CD14-positive monocyte (primary cell): ENCODE results near the gene ACP3. TPM values are rescaled to one million over a fixed set of nuclear protein-coding genes. Genes with fewer than 3 reads are reported as not detected.
A peak's percentile ranks its signal among the peaks of the same experiment; 100 is the strongest.

Source experiments
- DNase-seq, 3 donors: peaks; one replicate each; pipeline ENCODE4 v3.0.0-alpha.2; 2011 to 2022
- H2AFZ ChIP-seq: 2 replicates; pipeline ENCODE4 v1.6.0; 2012; ENCODE audit warnings: mild to moderate bottlenecking, low read depth, low read length, inconsistent platforms; ENCODE audit not compliant: insufficient read depth, poor library complexity, severe bottlenecking
- H3K27ac ChIP-seq, 2 donors: 1 replicate in 1 of 2; 2 replicates in 1 of 2; pipeline ENCODE4 v1.5.1; 2012 to 2013; ENCODE audit warnings: low read length in 2 of 2, control low read depth in 1 of 2, inconsistent platforms in 1 of 2, low read depth in 1 of 2, mild to moderate bottlenecking in 1 of 2
- H3K27me3 ChIP-seq, 2 donors: one replicate each; pipeline versions ENCODE4 v1.6.0 to v1.6.1; 2011 to 2013; ENCODE audit warnings: low read length in 2 of 2; ENCODE audit not compliant: control insufficient read depth in 2 of 2, insufficient read depth in 2 of 2
- H3K36me3 ChIP-seq, 2 donors: replicated peaks in 1 of 2; 1 replicate in 1 of 2; 2 replicates in 1 of 2; pipeline versions ENCODE4 v1.5.1 to v1.6.1; 2012 to 2013; ENCODE audit warnings: low read length in 2 of 2, control low read depth in 1 of 2, inconsistent platforms in 1 of 2, mild to moderate bottlenecking in 1 of 2; ENCODE audit not compliant: insufficient read depth in 2 of 2, control insufficient read depth in 1 of 2
- H3K4me1 ChIP-seq, 2 donors: 1 replicate in 1 of 2; 2 replicates in 1 of 2; pipeline versions ENCODE4 v1.5.1 to v1.6.1; 2012 to 2013; ENCODE audit warnings: low read length in 2 of 2, control low read depth in 1 of 2, inconsistent platforms in 1 of 2, mild to moderate bottlenecking in 1 of 2, moderate library complexity in 1 of 2; ENCODE audit not compliant: insufficient read depth in 2 of 2, control insufficient read depth in 1 of 2
- H3K4me2 ChIP-seq: replicated peaks from 2 replicates; pipeline ENCODE3; 2012; ENCODE audit warnings: low read length, moderate library complexity, mild to moderate bottlenecking; ENCODE audit not compliant: poor library complexity, severe bottlenecking; ENCODE audit errors: extremely low read depth
- H3K4me3 ChIP-seq, 3 experiments: fragments of 200-600 bp in 1 of 3; sonication (generic) in 1 of 3; replicated peaks in 1 of 3; 1 replicate in 2 of 3; 2 replicates in 1 of 3; pipeline ENCODE4 v1.5.1; 2011 to 2013; ENCODE audit warnings: low read length in 3 of 3, mild to moderate bottlenecking in 3 of 3, control low read depth in 2 of 3, low read depth in 2 of 3, inconsistent platforms in 1 of 3, moderate library complexity in 1 of 3
- H3K79me2 ChIP-seq: 2 replicates; pipeline ENCODE4 v1.6.0; 2012; ENCODE audit warnings: mild to moderate bottlenecking, control low read depth, inconsistent platforms, low read length, moderate library complexity; ENCODE audit not compliant: insufficient read depth
- H3K9ac ChIP-seq: 2 replicates; pipeline ENCODE4 v1.6.0; 2017; ENCODE audit warnings: low read length, mild to moderate bottlenecking; ENCODE audit not compliant: insufficient read depth, poor library complexity, severe bottlenecking
- H3K9me3 ChIP-seq, 2 donors: replicated peaks in 1 of 2; 1 replicate in 1 of 2; 2 replicates in 1 of 2; pipeline versions ENCODE4 v1.5.1 to v1.6.1; 2012 to 2013; ENCODE audit warnings: low read length in 2 of 2, control low read depth in 1 of 2; ENCODE audit not compliant: control insufficient read depth in 1 of 2, insufficient read depth in 1 of 2
- H4K20me1 ChIP-seq: 2 replicates; pipeline ENCODE4 v1.6.0; 2012; ENCODE audit warnings: mild to moderate bottlenecking, low read length, control low read depth, moderate library complexity; ENCODE audit not compliant: insufficient read depth
- H3K27ac Mint-ChIP-seq, 7 donors: one replicate each; pipeline ENCODE4 v1.8.0; 2020; ENCODE audit warnings: mild to moderate bottlenecking in 7 of 7, mixed read lengths in 7 of 7, moderate library complexity in 6 of 7, inconsistent platforms in 2 of 7
- H3K27me3 Mint-ChIP-seq, 3 donors: one replicate each; pipeline ENCODE4 v1.8.0; 2021 to 2022; ENCODE audit warnings: low read depth in 3 of 3, mild to moderate bottlenecking in 3 of 3, mixed read lengths in 3 of 3, moderate library complexity in 3 of 3, inconsistent platforms in 1 of 3
- H3K36me3 Mint-ChIP-seq, 2 donors: one replicate each; pipeline ENCODE4 v1.8.0; 2020; ENCODE audit warnings: mixed read lengths in 2 of 2, inconsistent platforms in 1 of 2, mild to moderate bottlenecking in 1 of 2
- H3K4me1 Mint-ChIP-seq: one replicate; pipeline ENCODE4 v1.8.0; 2020; ENCODE audit warnings: mild to moderate bottlenecking, mixed read lengths
- H3K4me3 Mint-ChIP-seq, 2 donors: one replicate each; pipeline ENCODE4 v1.8.0; 2020; ENCODE audit warnings: mild to moderate bottlenecking in 2 of 2, mixed read lengths in 2 of 2, moderate library complexity in 1 of 2
- H3K9me3 Mint-ChIP-seq, 7 donors: one replicate each; pipeline ENCODE4 v1.8.0; 2020 to 2022; ENCODE audit warnings: mixed read lengths in 7 of 7, mild to moderate bottlenecking in 6 of 7, moderate library complexity in 6 of 7, inconsistent platforms in 2 of 7
- WGBS: methylation state at CpG from one replicate; pipeline ENCODE4 v1.1.5; 2013; ENCODE audit warnings: missing lambda C conversion rate; ENCODE audit not compliant: insufficient coverage; 5-methylcytosine and 5-hydroxymethylcytosine counted together
- intact Hi-C, 2 donors: fragments of 100-400 bp; cut with micrococcal nuclease; formaldehyde crosslinking; loops; one replicate each; pipeline versions ENCODE4 v1.15.0 to v1.15.1; 2023
- polyA minus RNA-seq: library from RNA; depleted of rRNA, polyadenylated mRNA; stranded (reverse); fragments of >200 nt; gene quantifications from 2 replicates; pipeline ENCODE4 v1.2.3, GENCODE V29; 2012
- polyA plus RNA-seq, 3 donors: library from polyadenylated mRNA; depleted of rRNA in 1 of 3; unstranded in 2 of 3; stranded (reverse) in 1 of 3; fragments of 300-500 nt in 2 of 3; fragments of >200 nt in 1 of 3; fragmentation: Illumina TruSeq in 2 of 3; gene quantifications; 1 replicate in 2 of 3; 2 replicates in 1 of 3; pipeline ENCODE4 v1.2.3, GENCODE V29; 2012 to 2021
- total RNA-seq, 12 experiments: library from RNA in 1 of 12; stranded (reverse) in 1 of 12; fragments of 120-200 nt in 1 of 12; gene quantifications; one replicate each; pipeline ENCODE4 v1.2.4 and lab custom pipeline; 2013 to 2026; ENCODE audit warnings: mixed read lengths in 6 of 12, inconsistent platforms in 1 of 12
- TF ChIP-seq, protein P1 (sequence below): fragments of 200-600 bp; IDR thresholded peaks from one replicate; pipeline ENCODE4 v1.8.0; 2022; ENCODE audit warnings: antibody characterized with exemption, mild to moderate bottlenecking

ACP3 gene, protein sequence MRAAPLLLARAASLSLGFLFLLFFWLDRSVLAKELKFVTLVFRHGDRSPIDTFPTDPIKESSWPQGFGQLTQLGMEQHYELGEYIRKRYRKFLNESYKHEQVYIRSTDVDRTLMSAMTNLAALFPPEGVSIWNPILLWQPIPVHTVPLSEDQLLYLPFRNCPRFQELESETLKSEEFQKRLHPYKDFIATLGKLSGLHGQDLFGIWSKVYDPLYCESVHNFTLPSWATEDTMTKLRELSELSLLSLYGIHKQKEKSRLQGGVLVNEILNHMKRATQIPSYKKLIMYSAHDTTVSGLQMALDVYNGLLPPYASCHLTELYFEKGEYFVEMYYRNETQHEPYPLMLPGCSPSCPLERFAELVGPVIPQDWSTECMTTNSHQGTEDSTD
- total RNA-seq (2013), result 48.6 TPM
- polyA plus RNA-seq, result 10 to 100 TPM; 33.9 to 55.6 (median 44.0) TPM
- 32.6 and 45.2 TPM in 2 replicates for polyA minus RNA-seq
- 3.5 to 46.0 (median 27.7) reads per million in 11 experiments for total RNA-seq (lab: John Stamatoyannopoulos, UW)

DNA sequence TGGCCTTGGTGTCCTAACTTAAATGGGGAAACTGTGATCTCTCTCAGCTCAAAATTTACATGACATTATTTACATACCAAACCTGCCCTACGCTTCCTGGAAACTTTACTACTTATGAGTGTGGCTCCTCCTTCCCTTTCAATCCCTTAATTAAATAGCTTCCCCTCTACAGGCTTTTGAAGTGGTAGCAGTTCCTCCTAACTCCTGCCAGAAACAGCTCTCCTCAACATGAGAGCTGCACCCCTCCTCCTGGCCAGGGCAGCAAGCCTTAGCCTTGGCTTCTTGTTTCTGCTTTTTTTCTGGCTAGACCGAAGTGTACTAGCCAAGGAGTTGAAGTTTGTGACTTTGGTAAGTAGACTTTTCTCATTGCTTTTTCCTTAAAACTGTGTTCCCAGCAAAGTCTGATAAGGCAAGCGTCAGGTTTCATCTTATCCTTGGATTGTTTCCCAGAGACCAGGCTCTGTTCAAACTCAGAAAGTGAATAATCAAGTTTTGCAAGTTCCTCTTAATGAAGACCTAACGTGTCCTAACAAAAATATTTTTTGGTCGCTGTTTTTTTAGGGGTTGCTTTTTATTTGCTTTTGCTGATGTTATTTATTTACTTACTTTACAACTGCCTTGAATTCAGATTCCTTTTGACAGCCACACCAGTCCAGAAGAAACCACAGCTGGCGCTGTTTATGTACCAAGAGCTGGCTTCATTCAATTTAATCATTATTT is at the start of gene ACP3:
ACP3 (plus strand) TSS at position 179 of the 720 bp plus-strand sequence; CDS start at position 229, 50 bp downstream.
- no peaks in the 10 kb centered on the region for H3K9me3 ChIP-seq
- Mint-ChIP-seq H3K4me1 (peaks cover 64% of the 10 kb centered on the region), H3K4me3 (peak within 1 kb of the TSS; percentile 84 to 94), H3K27me3 (no peaks in the 10 kb centered on the region), H3K27ac (peak within 1 kb of the TSS; percentile 93 to 95 (median 93)), H3K36me3 (peaks cover 11 to 19% of the 10 kb centered on the region in 2 donors), H3K9me3 (peaks cover 0 to 5% (median 0%) of the 10 kb centered on the region in 7 donors)
- DNase-seq, result peak; percentile 81 to 87 (median 81)
- peaks cover 50% of the 10 kb centered on the region for H3K79me2 ChIP-seq
- peak within 1 kb of the TSS; percentile 70 to 88 for H3K27ac ChIP-seq
- H4K20me1 ChIP-seq, result peaks cover 28% of the 10 kb centered on the region
- H2AFZ ChIP-seq, result peak within 1 kb of the TSS; percentile 64
- peaks cover 35 to 56% of the 10 kb centered on the region in 2 donors for H3K4me1 ChIP-seq
- H3K36me3 ChIP-seq, result peaks cover 1 to 3% of the 10 kb centered on the region in 2 donors
- 11% methylated on average over 3 of the region's 6 CpGs for WGBS
- TF ChIP-seq, protein P1, sequence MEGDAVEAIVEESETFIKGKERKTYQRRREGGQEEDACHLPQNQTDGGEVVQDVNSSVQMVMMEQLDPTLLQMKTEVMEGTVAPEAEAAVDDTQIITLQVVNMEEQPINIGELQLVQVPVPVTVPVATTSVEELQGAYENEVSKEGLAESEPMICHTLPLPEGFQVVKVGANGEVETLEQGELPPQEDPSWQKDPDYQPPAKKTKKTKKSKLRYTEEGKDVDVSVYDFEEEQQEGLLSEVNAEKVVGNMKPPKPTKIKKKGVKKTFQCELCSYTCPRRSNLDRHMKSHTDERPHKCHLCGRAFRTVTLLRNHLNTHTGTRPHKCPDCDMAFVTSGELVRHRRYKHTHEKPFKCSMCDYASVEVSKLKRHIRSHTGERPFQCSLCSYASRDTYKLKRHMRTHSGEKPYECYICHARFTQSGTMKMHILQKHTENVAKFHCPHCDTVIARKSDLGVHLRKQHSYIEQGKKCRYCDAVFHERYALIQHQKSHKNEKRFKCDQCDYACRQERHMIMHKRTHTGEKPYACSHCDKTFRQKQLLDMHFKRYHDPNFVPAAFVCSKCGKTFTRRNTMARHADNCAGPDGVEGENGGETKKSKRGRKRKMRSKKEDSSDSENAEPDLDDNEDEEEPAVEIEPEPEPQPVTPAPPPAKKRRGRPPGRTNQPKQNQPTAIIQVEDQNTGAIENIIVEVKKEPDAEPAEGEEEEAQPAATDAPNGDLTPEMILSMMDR, result no peak
- intact Hi-C loops, result loop anchor here in 1 of 2 donors (5.0 to 10.0 kb wide), 2 partner anchors 35 to 53 kb away; no protein-coding TSS in a partner anchor
- peak within 1 kb of the TSS; percentile 65 for H3K9ac ChIP-seq
- H3K27me3 ChIP-seq, result no peaks in the 10 kb centered on the region
- H3K4me2 ChIP-seq, result peak within 1 kb of the TSS; percentile 97
- H3K4me3 ChIP-seq, result peak within 1 kb of the TSS; percentile 54 to 99 (median 95)

DNA sequence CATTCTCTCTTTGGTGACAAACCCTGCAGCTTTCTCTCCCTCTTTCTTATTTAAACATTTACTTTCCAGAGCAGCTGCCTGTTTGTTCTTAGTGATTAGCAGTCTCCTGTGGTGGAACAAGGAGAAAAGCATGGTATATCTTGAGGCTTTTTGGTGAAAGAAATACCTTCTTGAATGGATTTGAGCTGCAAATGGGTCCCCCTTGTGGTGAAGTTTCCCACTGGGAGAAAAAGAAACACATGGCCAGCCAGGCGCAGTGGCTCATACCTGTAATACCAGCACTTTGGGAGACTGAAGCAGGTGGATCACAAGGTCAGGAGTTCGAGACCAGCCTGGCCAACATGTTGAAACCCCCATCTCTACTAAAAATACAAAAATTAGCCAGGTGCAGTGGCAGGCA is 48.3 kb upstream of the ACP3 start:
- peak overlapping the region in 1 of 7 donors; percentile 43 for H3K27ac Mint-ChIP-seq
- no peaks in the 10 kb centered on the region for H3K9me3 ChIP-seq
- peaks cover 0 to 2% (median 2%) of the 10 kb centered on the region in 3 donors for H3K27me3 Mint-ChIP-seq
- no peaks in the 10 kb centered on the region for H3K27me3 ChIP-seq
- TF ChIP-seq, protein P1, result peak; percentile 58
- H3K79me2 ChIP-seq, result no peaks in the 10 kb centered on the region
- H4K20me1 ChIP-seq, result no peaks in the 10 kb centered on the region
- no peaks in the 10 kb centered on the region for H3K4me1 ChIP-seq
- no peak overlapping the region for H2AFZ ChIP-seq
- H3K9ac ChIP-seq, result no peak overlapping the region
- peaks cover 0 to 2% (median 0%) of the 10 kb centered on the region in 7 donors for H3K9me3 Mint-ChIP-seq
- no peak overlapping the region for H3K27ac ChIP-seq
- intact Hi-C loops, result loop anchor here in 1 of 2 donors (10.0 kb wide), 1 partner anchor 46 kb away; the partner anchor contains the start of gene ACP3
- H3K4me3 Mint-ChIP-seq, result no peak overlapping the region
- peak in 2 of 3 donors; percentile 16 to 18 for DNase-seq
- WGBS, result 70% methylated on average over 2 of the region's 2 CpGs
- H3K36me3 Mint-ChIP-seq, result no peaks in the 10 kb centered on the region
- peaks cover 2% of the 10 kb centered on the region for H3K4me1 Mint-ChIP-seq
- H3K4me2 ChIP-seq, result no peak overlapping the region
- H3K36me3 ChIP-seq, result no peaks in the 10 kb centered on the region
- no peak overlapping the region for H3K4me3 ChIP-seq
